Astrocyte (in vitro differentiated cells and primary cell): ENCODE data around the gene ZMPSTE24.

Experiments used
- CTCF ChIP-seq: IDR thresholded peaks from 2 replicates; pipeline ENCODE4 v1.5.1; 2011; ENCODE audit warnings: low read depth, mild to moderate bottlenecking, inconsistent platforms, low read length, moderate library complexity; ENCODE audit not compliant: insufficient read depth
- EZH2 ChIP-seq: IDR thresholded peaks from 2 replicates; pipeline ENCODE4 v1.6.1; 2012; ENCODE audit warnings: mild to moderate bottlenecking, low read length, inconsistent platforms; ENCODE audit not compliant: insufficient read depth

DNA sequence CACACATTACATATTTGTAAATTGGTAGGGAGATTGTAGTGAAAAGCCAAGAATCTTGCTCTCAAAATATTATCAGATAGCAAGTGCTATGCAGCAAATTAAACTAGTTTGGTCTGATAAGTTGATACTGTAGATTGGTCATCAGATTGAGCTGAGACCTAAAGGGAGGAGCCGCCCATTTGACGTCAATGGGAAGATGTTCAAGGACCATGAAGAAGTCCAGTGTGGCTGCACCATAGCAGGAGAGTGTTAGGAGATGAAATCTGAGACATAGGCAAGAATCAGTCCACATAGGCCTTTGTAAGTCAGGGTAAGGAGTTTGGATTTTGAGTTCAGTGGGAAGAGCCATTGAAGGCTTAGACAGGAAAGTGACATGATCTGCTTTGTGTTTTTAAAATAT is 16.3 kb downstream of the ZMPSTE24 start:
- no peak for TF ChIP-seq EZH2
- no peak for TF ChIP-seq CTCF
